ENCODE data around the gene KLHL8. TPM values are rescaled to one million over a fixed set of nuclear protein-coding genes. Genes with fewer than 3 reads are reported as not detected.

KLHL8 gene
- total RNA-seq (2014; rRNA removed; shearing (Covaris generic)): 8.0 and 13.5 TPM in 2 replicates

GRCh38 chr4:87220094-87220822 is at the start of gene KLHL8:
Gene KLHL8 (minus strand): TSS chr4:87220618. CDS start chr4:87195539, 25,079 bp downstream.

Other genes starting within 250 kb of the KLHL8 start
- 0.19 and 0.72 TPM in 2 replicates for gene HSD17B13, start 102.3 kb upstream of the KLHL8 start, total RNA-seq (2014; rRNA removed; shearing (Covaris generic))
- gene HSD17B11, start 170.6 kb upstream of the KLHL8 start, total RNA-seq (2014; rRNA removed; shearing (Covaris generic)): 24.0 and 26.3 TPM in 2 replicates
- 7.2 and 8.9 TPM in 2 replicates for gene NUDT9, start 202.0 kb upstream of the KLHL8 start, total RNA-seq (2014; rRNA removed; shearing (Covaris generic))

Data from A375 (cell line).